CD4-positive, alpha-beta memory T cell (primary cell): ENCODE data around the gene SIDT2. TPM values are rescaled to one million over a fixed set of nuclear protein-coding genes. Genes with fewer than 3 reads are reported as not detected.
A peak's percentile ranks its signal among the peaks of the same experiment; 100 is the strongest.

Experiments
- CTCF ChIA-PET: fragments of 350-600 bp; sonication (Branson Sonifier 250); formaldehyde crosslinking; loops from one replicate; lab custom pipeline; 2021; ENCODE audit warnings: inconsistent platforms; ENCODE audit not compliant: partially characterized antibody; lab: Charles Lee
- POLR2A ChIA-PET: fragments of 350-600 bp; sonication (Branson Sonifier 250); formaldehyde crosslinking; loops from one replicate; lab custom pipeline; 2021; ENCODE audit not compliant: partially characterized antibody; lab: Charles Lee
- DNase-seq, 5 donors: peaks; one replicate each; pipeline versions ENCODE4 v3.0.0 to v3.0.0-alpha.2; 2020 to 2022; ENCODE audit warnings: mixed read lengths in 1 of 5
- H3K27ac ChIP-seq: one replicate; pipeline ENCODE4 v1.7.0; 2013; ENCODE audit warnings: low read depth, low read length
- H3K27me3 ChIP-seq: 2 replicates; pipeline ENCODE4 v1.7.0; 2013; ENCODE audit warnings: mild to moderate bottlenecking, low read length, moderate library complexity; ENCODE audit not compliant: insufficient read depth
- H3K36me3 ChIP-seq: 2 replicates; pipeline ENCODE4 v1.7.0; 2013; ENCODE audit warnings: mild to moderate bottlenecking, low read length, moderate library complexity; ENCODE audit not compliant: insufficient read depth
- H3K4me1 ChIP-seq: 2 replicates; pipeline ENCODE4 v1.7.0; 2013; ENCODE audit warnings: mild to moderate bottlenecking, low read length, moderate library complexity; ENCODE audit not compliant: insufficient read depth
- H3K4me3 ChIP-seq, 2 donors: one replicate each; pipeline ENCODE4 v1.7.0; 2013; ENCODE audit warnings: low read length in 2 of 2, mild to moderate bottlenecking in 1 of 2
- H3K9me3 ChIP-seq, 2 donors: one replicate each; pipeline ENCODE4 v1.7.0; 2013; ENCODE audit warnings: low read length in 2 of 2, control low read depth in 1 of 2; ENCODE audit not compliant: control insufficient read depth in 1 of 2
- H3K27ac Mint-ChIP-seq, 7 donors: one replicate each; pipeline ENCODE4 v1.8.0; 2020 to 2021; ENCODE audit warnings: mixed read lengths in 7 of 7, mild to moderate bottlenecking in 6 of 7, inconsistent platforms in 3 of 7, moderate library complexity in 3 of 7
- H3K27me3 Mint-ChIP-seq, 2 donors: one replicate each; pipeline ENCODE4 v1.8.0; 2020 to 2021; ENCODE audit warnings: mixed read lengths in 2 of 2
- H3K36me3 Mint-ChIP-seq, 2 donors: one replicate each; pipeline ENCODE4 v1.8.0; 2020 to 2021; ENCODE audit warnings: mixed read lengths in 2 of 2, inconsistent platforms in 1 of 2, mild to moderate bottlenecking in 1 of 2
- H3K4me1 Mint-ChIP-seq, 4 donors: one replicate each; pipeline ENCODE4 v1.8.0; 2020 to 2021; ENCODE audit warnings: mixed read lengths in 4 of 4, mild to moderate bottlenecking in 1 of 4
- H3K4me3 Mint-ChIP-seq, 8 donors: one replicate each; pipeline ENCODE4 v1.8.0; 2020 to 2021; ENCODE audit warnings: mixed read lengths in 8 of 8, mild to moderate bottlenecking in 7 of 8, moderate library complexity in 6 of 8, inconsistent platforms in 3 of 8
- H3K9me3 Mint-ChIP-seq, 8 donors: one replicate each; pipeline ENCODE4 v1.8.0; 2020 to 2021; ENCODE audit warnings: mixed read lengths in 8 of 8, mild to moderate bottlenecking in 5 of 8, inconsistent platforms in 3 of 8, moderate library complexity in 1 of 8
- intact Hi-C: fragments of 100-400 bp; cut with micrococcal nuclease; formaldehyde crosslinking; loops from one replicate; pipeline ENCODE4 v1.15.1; 2023
- polyA plus RNA-seq, 2 donors: library from polyadenylated mRNA; unstranded; fragments of 300-500 nt; fragmentation: Illumina TruSeq; gene quantifications; one replicate each; pipeline ENCODE4 v1.2.3, GENCODE V29; 2021
- total RNA-seq, 2 experiments: library from RNA; stranded (reverse); gene quantifications; one replicate each; pipeline ENCODE4 v1.2.3, GENCODE V29; 2021

The SIDT2 gene
- total and polyA plus RNA-seq, 4 experiments from 2014 or later: 2.1 to 67.3 (median 32.2) TPM

DNA sequence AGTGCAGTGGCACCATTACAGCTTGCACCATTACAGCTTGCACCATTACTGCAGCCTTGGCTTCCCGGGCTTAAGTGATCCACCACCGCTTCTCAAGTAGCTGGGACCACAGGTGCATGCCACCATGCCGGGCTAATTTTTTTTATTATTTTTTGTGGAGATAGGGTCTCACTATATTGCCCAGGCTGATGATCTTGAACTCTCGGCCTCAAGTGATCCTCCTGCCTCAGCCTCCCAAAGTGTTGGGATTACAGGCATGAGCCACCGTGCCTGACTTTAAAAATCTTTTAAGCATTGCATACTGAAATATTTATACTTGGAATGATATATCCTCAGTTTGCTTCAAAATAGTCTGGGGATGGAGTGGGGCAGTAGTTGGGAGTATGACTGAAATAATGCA, 24.1 kb upstream of the SIDT2 start:
- peak overlapping the region in 2 of 7 donors; percentile 21 to 52 for H3K27ac Mint-ChIP-seq
- no peak for DNase-seq
- POLR2A ChIA-PET: no interaction called here
- Histone ChIP-seq H3K4me1 (peaks cover 13% of the 10 kb centered on the region), H3K9me3 (no peaks in the 10 kb centered on the region), H3K27ac (no peak overlapping the region), H3K36me3 (peaks cover 15% of the 10 kb centered on the region), H3K4me3 (no peak overlapping the region), H3K27me3 (no peaks in the 10 kb centered on the region)
- no peak overlapping the region for H3K4me3 Mint-ChIP-seq
- CTCF ChIA-PET: interaction anchor here (0.6 to 1.3 kb wide), 4 partner anchors 9 to 225 kb away, joined by 3 read pairs; no protein-coding TSS in a partner anchor
- H3K36me3 Mint-ChIP-seq: peaks cover 10 to 52% of the 10 kb centered on the region in 2 donors
- H3K9me3 Mint-ChIP-seq: no peaks in the 10 kb centered on the region
- no peaks in the 10 kb centered on the region for H3K27me3 Mint-ChIP-seq
- intact Hi-C loops: no loop called here
- H3K4me1 Mint-ChIP-seq: peaks cover 15 to 49% (median 22%) of the 10 kb centered on the region in 4 donors

DNA sequence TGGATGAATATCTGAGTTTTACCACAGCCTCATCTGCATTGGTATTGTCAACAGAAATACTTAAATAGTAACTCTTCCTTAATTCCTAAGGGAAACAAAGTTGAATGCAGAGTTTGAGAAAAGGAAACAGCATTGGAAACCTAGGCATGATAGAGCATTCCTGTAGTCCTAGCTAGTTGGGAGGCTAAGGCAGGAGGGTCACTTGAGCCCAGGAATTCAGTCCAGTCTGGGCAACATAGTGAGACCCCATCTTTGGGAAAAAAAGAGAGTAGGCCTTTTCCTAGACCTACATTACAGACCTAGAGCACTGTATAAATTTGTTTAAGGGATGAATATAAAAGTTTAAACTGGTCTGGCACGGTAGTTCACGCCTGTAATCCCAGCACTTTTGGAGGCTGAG, 21.0 kb upstream of the SIDT2 start:
- peaks cover 4 to 26% (median 13%) of the 10 kb centered on the region in 4 donors for H3K4me1 Mint-ChIP-seq
- no peaks in the 10 kb centered on the region for H3K4me1 ChIP-seq
- no peak overlapping the region for H3K27ac ChIP-seq
- POLR2A ChIA-PET: no interaction called here
- H3K4me3 Mint-ChIP-seq: no peak overlapping the region
- DNase-seq: no peak
- no peak overlapping the region for H3K4me3 ChIP-seq
- no peaks in the 10 kb centered on the region for H3K9me3 ChIP-seq
- H3K36me3 ChIP-seq: peaks cover 25% of the 10 kb centered on the region
- H3K9me3 Mint-ChIP-seq: no peaks in the 10 kb centered on the region
- H3K36me3 Mint-ChIP-seq: peaks cover 8 to 60% of the 10 kb centered on the region in 2 donors
- intact Hi-C loops: no loop called here
- CTCF ChIA-PET: no interaction called here
- H3K27me3 ChIP-seq: no peaks in the 10 kb centered on the region
- H3K27me3 Mint-ChIP-seq: no peaks in the 10 kb centered on the region
- peak overlapping the region in 4 of 7 donors; percentile 24 to 69 (median 48) for H3K27ac Mint-ChIP-seq

GRCh38 chr11:117159892-117160291, 18.7 kb upstream of the SIDT2 start:
- Mint-ChIP-seq H3K36me3 (peaks cover 21 to 64% of the 10 kb centered on the region in 2 donors), H3K27ac (peak overlapping the region in 2 of 7 donors; percentile 16 to 73), H3K27me3 (no peaks in the 10 kb centered on the region), H3K4me1 (peaks cover 0 to 21% (median 9%) of the 10 kb centered on the region in 4 donors), H3K4me3 (no peak overlapping the region), H3K9me3 (no peaks in the 10 kb centered on the region)
- no peaks in the 10 kb centered on the region for H3K9me3 ChIP-seq
- DNase-seq: no peak
- no peaks in the 10 kb centered on the region for H3K27me3 ChIP-seq
- peaks cover 35% of the 10 kb centered on the region for H3K36me3 ChIP-seq
- no peaks in the 10 kb centered on the region for H3K4me1 ChIP-seq
- H3K27ac ChIP-seq: no peak overlapping the region
- intact Hi-C loops: no loop called here
- no peak overlapping the region for H3K4me3 ChIP-seq
- ChIA-PET CTCF (interaction anchor here (1.1 kb wide), 1 partner anchor 67 kb away, joined by 3 read pairs; no protein-coding TSS in a partner anchor), POLR2A (interaction anchor here (1.7 kb wide), 1 partner anchor 16 kb away, joined by 6 read pairs; the partner anchor contains the start of gene PAFAH1B2)

DNA sequence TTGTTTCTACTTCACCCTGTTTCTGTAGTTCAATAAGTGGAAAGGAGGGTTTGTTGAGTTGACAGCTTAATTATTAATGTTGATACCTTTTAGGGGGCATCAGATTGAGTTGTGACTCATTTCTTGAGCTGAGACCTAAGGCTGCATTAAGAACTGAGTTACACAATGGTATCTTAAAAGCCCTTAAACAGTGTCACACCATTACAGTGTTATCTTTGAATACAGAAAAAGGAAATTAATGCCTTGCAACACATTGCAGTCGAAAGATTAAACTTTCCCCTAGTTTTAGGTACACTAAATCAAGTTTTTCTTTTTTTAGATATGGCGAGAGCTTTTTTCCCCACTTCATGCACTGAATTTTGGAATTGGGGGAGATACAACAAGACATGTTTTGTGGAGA, 17.7 kb upstream of the SIDT2 start:
- peaks cover 38% of the 10 kb centered on the region for H3K36me3 ChIP-seq
- H3K9me3 Mint-ChIP-seq: no peaks in the 10 kb centered on the region
- peaks cover 27 to 66% of the 10 kb centered on the region in 2 donors for H3K36me3 Mint-ChIP-seq
- no peaks in the 10 kb centered on the region for H3K4me1 ChIP-seq
- H3K4me1 Mint-ChIP-seq: peaks cover 0 to 21% (median 8%) of the 10 kb centered on the region in 4 donors
- H3K4me3 ChIP-seq: no peak overlapping the region
- no peaks in the 10 kb centered on the region for H3K27me3 Mint-ChIP-seq
- H3K9me3 ChIP-seq: no peaks in the 10 kb centered on the region
- H3K27me3 ChIP-seq: no peaks in the 10 kb centered on the region
- DNase-seq: no peak
- ChIA-PET POLR2A (interaction anchor here (1.7 to 1.9 kb wide), 2 partner anchors 17 to 18 kb away, joined by 6 to 9 read pairs; partner anchors contain the start of genes PAFAH1B2 and SIDT2), CTCF (interaction anchor here (1.1 kb wide), 1 partner anchor 66 kb away, joined by 3 read pairs; no protein-coding TSS in a partner anchor)
- H3K4me3 Mint-ChIP-seq: no peak overlapping the region
- intact Hi-C loops: no loop called here
- peak overlapping the region in 5 of 7 donors; percentile 18 to 60 (median 53) for H3K27ac Mint-ChIP-seq
- H3K27ac ChIP-seq: no peak overlapping the region

DNA sequence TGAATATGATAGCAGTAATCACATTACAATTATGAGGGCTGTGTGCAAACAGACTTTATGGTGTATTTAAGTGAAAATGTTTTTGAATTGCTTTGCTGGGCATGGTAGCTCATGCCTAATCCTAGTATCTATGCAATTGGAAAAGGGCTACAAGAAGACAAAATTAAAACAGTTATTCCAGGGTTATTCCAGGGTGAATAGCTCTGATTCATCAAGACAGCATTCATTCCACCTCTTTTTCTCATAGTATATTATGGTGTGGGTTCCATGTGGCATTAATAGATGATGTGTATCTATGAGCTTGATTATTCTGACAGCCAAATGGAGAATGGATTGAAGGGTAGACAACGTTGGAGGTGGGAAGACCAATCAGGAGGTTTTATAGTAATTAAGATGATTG, 12.1 kb upstream of the SIDT2 start:
- Histone ChIP-seq H3K36me3 (peaks cover 55% of the 10 kb centered on the region), H3K27ac (no peak overlapping the region), H3K9me3 (no peaks in the 10 kb centered on the region), H3K4me3 (no peak overlapping the region), H3K4me1 (no peaks in the 10 kb centered on the region), H3K27me3 (no peaks in the 10 kb centered on the region)
- no peaks in the 10 kb centered on the region for H3K27me3 Mint-ChIP-seq
- no peaks in the 10 kb centered on the region for H3K4me1 Mint-ChIP-seq
- intact Hi-C loops: no loop called here
- CTCF ChIA-PET: no interaction called here
- no peaks in the 10 kb centered on the region for H3K9me3 Mint-ChIP-seq
- POLR2A ChIA-PET: interaction anchor here (1.4 kb wide), 1 partner anchor 12 kb away, joined by 3 read pairs; the partner anchor contains the start of gene SIDT2
- H3K36me3 Mint-ChIP-seq: peaks cover 42 to 72% of the 10 kb centered on the region in 2 donors
- no peak for DNase-seq
- peak overlapping the region in 3 of 7 donors; percentile 11 to 72 (median 29) for H3K27ac Mint-ChIP-seq
- no peak overlapping the region for H3K4me3 Mint-ChIP-seq

DNA sequence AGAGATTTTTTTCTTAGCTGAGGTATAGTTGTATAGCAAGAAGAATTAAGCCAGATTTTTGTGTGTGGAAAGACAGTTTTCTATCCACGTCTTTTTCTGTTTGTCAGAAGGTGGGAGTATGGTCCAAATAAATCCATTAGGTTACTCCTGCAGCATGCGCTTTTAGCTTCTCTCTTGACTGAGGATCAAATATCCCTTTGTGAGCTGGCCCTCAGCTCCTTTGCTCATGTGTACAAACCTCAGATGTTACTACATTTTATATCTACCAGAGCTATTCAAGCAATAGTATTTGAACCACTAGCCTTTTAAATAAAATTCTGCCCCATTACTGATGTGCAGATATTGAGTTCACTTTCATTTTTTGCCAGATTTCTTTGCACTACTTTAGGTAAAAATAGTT, 8.8 kb upstream of the SIDT2 start:
- Histone ChIP-seq H3K9me3 (no peaks in the 10 kb centered on the region), H3K27me3 (no peaks in the 10 kb centered on the region), H3K4me3 (no peak overlapping the region), H3K36me3 (peaks cover 28% of the 10 kb centered on the region), H3K4me1 (peaks cover 3% of the 10 kb centered on the region), H3K27ac (no peak overlapping the region)
- no peaks in the 10 kb centered on the region for H3K27me3 Mint-ChIP-seq
- POLR2A ChIA-PET: interaction anchor here (0.8 kb wide), 1 partner anchor 9 kb away, joined by 3 read pairs; the partner anchor contains the start of gene SIDT2
- intact Hi-C loops: no loop called here
- no peaks in the 10 kb centered on the region for H3K9me3 Mint-ChIP-seq
- no peak for DNase-seq
- no peak overlapping the region for H3K4me3 Mint-ChIP-seq
- H3K4me1 Mint-ChIP-seq: peaks cover 0 to 9% (median 3%) of the 10 kb centered on the region in 4 donors
- CTCF ChIA-PET: interaction anchor here (1.1 to 1.7 kb wide), 2 partner anchors 10 to 58 kb away, joined by 3 to 5 read pairs; no protein-coding TSS in a partner anchor
- H3K27ac Mint-ChIP-seq: peak overlapping the region in 1 of 7 donors; percentile 6
- H3K36me3 Mint-ChIP-seq: peaks cover 28 to 48% of the 10 kb centered on the region in 2 donors

GRCh38 chr11:117170210-117170609, 8.3 kb upstream of the SIDT2 start:
- H3K4me1 Mint-ChIP-seq: peaks cover 0 to 9% (median 3%) of the 10 kb centered on the region in 4 donors
- no peaks in the 10 kb centered on the region for H3K9me3 ChIP-seq
- DNase-seq: no peak
- H3K9me3 Mint-ChIP-seq: no peaks in the 10 kb centered on the region
- H3K36me3 Mint-ChIP-seq: peaks cover 27 to 46% of the 10 kb centered on the region in 2 donors
- no peaks in the 10 kb centered on the region for H3K27me3 ChIP-seq
- no peaks in the 10 kb centered on the region for H3K27me3 Mint-ChIP-seq
- peaks cover 3% of the 10 kb centered on the region for H3K4me1 ChIP-seq
- no peak overlapping the region for H3K4me3 Mint-ChIP-seq
- intact Hi-C loops: no loop called here
- peaks cover 28% of the 10 kb centered on the region for H3K36me3 ChIP-seq
- CTCF ChIA-PET: interaction anchor here (1.7 kb wide), 1 partner anchor 10 kb away, joined by 5 read pairs; no protein-coding TSS in a partner anchor
- no peak overlapping the region for H3K27ac ChIP-seq
- peak overlapping the region in 1 of 7 donors; percentile 49 for H3K27ac Mint-ChIP-seq
- POLR2A ChIA-PET: interaction anchor here (0.5 kb wide), 1 partner anchor 262 kb away, joined by 3 read pairs; no protein-coding TSS in a partner anchor
- H3K4me3 ChIP-seq: no peak overlapping the region
